Stimulated activated CD4-positive, alpha-beta T cell treated with anti-CD3 and anti-CD28 coated beads, Interleukin-15, amount 100 ng/mL, for 48 hours (primary cell): ENCODE data around the gene SLC38A9.

Experiments
- DNase-seq, 2 donors: peaks; one replicate each; pipeline ENCODE4 v3.0.0-alpha.2; 2020; ENCODE audit warnings: low read depth in 2 of 2

The SLC38A9 gene

GRCh38 chr5:55650386-55650785 is 61.7 kb downstream of the SLC38A9 start:
- DNase-seq = no peak

- no peak for DNase-seq
These were observed 62.2 kb downstream of the SLC38A9 start for GRCh38 chr5:55649963-55650362.

DNA sequence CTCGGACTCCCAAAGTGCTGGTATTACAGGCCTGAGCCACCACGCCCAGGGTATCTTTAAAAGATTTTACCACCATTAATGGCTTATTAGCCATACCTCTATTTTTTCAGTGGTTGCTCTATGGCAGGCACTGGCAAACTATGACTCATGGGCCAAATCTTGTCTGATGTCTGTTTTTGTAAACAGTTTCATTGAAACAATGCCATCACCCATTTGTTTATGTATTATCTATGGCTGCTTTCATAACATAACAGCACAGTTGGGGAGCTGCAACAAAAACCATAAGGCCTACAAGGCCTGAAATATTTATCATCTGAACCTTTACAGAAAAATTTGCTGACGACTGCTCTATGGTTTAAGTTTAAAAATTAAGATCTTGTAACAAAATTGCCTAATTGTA is 66.8 kb downstream of the SLC38A9 start:
- no peak for DNase-seq

- no peak for DNase-seq
These were observed 73.7 kb downstream of the SLC38A9 start for GRCh38 chr5:55638455-55638854.

DNA sequence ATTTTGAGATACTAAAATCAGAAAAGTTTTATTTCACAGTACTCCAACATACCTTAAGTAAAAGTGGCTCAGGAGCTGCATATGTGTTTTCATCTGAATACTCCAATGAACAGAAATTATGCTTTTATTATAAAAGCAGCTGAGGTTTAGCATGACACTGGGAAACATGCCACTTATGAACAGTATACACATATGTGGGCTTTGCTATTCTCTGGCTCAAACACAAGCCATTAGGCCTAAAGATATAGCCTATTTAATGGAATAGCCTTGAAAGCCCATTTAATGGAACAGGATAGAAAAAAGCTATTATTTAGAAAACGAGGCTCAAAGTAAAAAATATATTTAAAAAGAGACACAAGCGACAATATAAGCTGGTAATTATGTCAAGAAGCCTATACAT is 74.1 kb downstream of the SLC38A9 start:
- no peak for DNase-seq

GRCh38 chr5:55636683-55637082 is 75.4 kb downstream of the SLC38A9 start:
- DNase-seq = no peak

- DNase-seq = no peak
These were observed 75.9 kb downstream of the SLC38A9 start for GRCh38 chr5:55636177-55636576.

GRCh38 chr5:55634866-55635265 is 77.3 kb downstream of the SLC38A9 start:
- DNase-seq = no peak

DNA sequence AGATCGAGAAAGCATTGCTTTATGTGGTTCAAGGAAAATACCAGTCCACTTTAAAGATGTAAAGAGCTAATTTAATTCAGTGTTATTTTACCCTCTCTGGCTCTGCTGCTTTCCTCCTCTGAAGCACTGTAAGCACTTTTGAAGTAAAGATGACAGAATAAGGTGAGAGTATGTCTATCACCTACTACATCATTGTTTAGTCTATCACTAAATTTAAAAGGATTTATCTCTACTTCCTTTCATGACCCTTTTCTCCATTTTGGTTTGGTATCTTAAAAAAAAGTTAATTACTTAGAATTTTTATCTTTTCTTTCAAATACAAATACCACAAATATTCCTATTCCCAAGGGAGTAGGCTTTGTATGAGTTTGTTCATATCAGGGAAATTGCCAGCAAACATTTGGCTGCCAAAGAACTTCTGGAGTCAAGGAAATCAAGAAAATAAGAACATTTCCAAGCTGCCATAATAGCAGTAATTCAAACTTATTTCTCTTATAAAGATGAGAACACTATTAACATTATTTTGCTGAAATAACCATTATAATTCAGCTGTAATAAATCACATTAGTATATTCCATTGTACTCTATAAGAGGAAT is 77.8 kb downstream of the SLC38A9 start:
- DNase-seq = no peak

DNA sequence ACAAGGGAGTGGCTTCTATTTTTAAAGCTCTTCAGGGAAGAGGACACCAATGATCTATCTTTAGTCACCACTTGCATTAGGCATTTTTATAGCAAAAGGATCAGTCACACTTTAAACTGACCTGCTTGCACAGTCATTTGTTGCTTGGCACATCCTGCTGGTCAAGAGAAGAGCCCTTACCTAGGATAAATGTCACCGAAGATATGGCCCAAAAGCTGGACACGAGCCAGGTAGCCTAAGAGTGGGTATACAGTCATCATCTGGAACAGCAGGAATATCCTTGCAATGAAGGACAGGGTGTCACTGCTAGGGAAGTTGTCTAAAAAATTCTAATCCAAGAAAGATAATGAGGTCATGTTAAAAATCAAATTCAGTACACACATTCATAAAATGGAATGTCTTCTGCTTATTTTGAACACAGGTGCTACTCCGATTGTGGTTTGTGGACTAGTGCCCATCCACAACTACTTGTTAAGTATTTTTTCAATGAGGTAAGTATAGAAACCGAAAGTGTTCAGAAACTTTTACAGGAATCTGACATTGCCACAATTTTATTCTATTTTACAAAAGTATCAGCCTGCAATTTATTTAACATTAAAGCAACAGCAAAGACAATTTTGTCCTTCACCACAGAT is 78.4 kb downstream of the SLC38A9 start:
- DNase-seq = no peak

- DNase-seq = no peak
These were observed 82.3 kb downstream of the SLC38A9 start for GRCh38 chr5:55629815-55630214.

- no peak for DNase-seq
These were observed 85.3 kb downstream of the SLC38A9 start for GRCh38 chr5:55626790-55627189.

DNA sequence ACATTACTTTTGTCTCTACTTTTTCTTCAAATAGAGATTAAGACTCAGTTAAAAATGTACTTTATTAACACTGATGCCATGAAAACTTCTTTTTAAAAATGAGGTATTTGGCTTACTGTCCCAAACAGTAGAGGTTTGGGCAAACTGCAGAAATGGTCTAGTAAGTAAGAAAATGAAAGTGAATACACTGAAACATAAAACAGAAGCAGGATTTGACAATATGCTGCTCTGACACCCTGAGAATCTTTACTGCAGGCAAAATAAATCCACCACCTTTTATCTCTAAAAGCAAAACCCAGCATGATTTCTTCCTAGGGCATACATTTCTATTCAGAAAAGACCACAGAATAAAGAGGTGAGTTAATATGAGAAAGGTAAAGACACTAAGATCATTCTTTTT is 86.2 kb downstream of the SLC38A9 start:
- DNase-seq = no peak

DNA sequence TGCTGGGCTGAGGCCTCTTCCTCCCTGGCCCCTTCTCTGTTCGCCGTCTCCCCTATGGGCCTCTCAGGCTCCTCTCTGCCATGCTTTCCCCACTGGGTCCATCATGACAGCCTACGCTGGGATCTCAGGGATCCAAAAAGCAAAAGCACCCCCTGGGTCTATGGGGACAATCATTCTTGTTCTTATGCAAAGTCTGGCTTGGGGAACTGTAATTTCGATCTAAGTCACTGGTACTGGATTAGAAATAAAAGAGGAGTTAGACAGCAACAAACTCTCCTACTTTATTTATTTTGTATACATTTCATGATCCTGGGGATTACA is 86.6 kb downstream of the SLC38A9 start:
- no peak for DNase-seq

- no peak for DNase-seq
These were observed 87.1 kb downstream of the SLC38A9 start for GRCh38 chr5:55624841-55625588.

GRCh38 chr5:55623789-55624188 is 88.3 kb downstream of the SLC38A9 start:
- DNase-seq = no peak

GRCh38 chr5:55622460-55622859 is 89.7 kb downstream of the SLC38A9 start:
- DNase-seq = no peak

DNA sequence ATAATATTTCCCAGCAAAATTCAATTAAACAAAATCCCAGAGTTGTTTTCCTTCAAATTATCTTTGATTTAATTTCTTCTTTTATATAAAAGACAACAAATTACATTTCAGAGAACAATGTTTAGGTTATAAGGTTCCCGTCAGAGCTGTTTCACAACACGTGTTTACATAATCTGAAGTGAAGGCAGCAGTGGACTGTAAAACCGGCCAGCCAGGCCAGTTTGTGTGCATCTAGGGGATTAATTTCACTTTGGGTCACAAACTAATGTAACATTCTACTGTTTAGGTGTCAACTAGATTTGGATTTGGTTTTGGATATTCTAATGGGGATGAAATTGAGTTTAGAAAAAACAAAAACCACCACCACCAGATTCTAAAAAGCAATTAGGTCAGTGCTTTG is 90.9 kb downstream of the SLC38A9 start:
- no peak for DNase-seq

DNA sequence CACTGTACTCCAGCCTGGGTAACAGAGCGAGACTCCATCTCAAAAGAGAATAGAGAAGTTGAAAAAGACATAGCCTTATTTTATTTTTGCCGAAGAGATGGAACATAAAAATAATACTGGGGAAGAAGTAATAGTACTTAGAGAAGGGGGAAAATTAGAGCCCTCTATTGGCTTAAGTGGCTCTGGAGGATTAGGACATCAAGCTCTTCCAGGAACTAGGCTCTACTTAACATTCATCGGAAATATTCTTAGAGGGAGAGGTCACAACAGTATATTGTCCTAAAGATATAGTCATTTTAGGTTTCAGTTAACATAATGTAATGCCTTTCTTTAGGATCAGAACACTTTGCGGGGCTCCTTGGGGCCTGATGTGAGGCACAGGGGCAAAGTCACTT is 91.4 kb downstream of the SLC38A9 start:
- DNase-seq = no peak

DNA sequence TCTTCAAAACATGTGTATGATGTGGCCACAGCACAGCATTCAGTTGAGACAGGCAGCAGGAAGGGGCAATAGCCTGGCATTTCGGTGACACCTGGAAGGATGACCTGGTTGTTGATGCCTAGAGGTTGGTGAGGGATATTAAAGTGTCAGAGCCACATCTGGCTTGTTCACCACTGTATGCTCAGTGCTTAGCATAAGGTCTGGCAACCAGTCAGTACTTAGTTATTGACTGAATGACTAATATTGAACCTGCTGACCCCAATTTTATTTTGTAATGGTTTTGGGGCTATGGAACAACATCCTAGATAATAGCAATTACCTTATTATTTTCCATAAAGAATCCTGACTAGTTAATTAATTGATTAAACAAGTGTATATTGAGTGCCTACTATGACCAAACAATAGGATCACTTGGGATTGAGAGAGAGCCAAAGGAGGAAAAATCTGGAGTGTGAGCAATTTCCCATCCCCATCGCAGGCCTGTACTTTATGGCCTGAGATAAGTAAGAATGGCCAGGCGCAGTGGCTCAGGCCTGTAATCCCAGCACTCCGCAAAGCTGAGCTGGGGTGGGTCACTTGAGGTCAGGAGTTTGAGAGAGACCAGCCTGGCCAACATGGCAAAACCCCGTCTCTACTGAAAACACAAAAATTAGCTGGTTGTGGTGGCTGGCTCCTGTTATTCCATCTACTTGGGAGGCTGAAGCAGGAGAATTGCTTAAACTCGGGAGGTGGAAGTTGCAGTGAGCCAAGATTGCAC is 91.9 kb downstream of the SLC38A9 start:
- DNase-seq = no peak

- no peak for DNase-seq
These were observed 93.8 kb downstream of the SLC38A9 start for GRCh38 chr5:55618318-55618717.

DNA sequence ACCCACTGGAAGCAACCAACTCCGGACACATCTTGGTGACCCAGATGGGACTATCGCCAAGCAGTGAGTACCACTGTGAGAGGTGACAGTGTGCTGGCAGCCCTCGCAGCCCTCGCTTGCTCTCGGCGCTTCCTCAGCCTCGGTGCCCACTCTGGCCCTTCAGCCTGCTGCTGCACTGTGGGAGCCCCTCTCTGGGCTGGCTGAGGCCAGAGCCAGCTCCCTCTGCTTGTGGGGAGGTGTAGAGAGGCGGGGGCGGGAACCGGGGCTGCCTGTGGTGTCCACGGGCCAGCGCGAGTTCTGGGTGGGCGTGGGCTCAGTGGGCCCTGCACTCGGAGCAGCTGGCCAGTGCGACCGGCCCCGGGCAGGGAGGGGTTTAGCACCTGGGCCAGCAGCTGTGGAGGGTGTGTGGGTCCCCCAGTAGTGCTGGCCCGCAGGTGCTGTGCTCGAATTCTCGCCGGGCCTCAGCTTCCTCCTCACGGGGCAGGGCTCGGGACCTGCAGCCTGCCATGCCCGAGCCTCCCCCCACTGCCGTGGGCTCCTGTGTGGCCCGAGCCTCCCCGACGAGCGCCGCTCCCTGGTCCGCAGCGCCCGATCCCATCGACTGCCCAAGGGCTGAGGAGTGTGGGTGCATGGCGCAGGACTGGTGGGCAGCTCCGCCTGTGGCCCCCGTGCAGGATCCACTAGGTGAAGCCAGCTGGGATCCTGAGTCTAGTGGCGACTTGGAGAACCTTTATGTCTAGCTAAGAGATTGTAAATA is 98.8 kb downstream of the SLC38A9 start:
- DNase-seq = no peak
